ENCODE data around the gene EIPR1. TPM values are rescaled to one million over a fixed set of nuclear protein-coding genes. Genes with fewer than 3 reads are reported as not detected.

Gene EIPR1
- polyA plus RNA-seq, 3 donors from 2014 or later: 37.1 to 47.7 (median 41.1) TPM

GRCh38 chr2:3312576-3313345, 64.9 kb downstream of the EIPR1 start:
- Mint-ChIP-seq H3K4me3 (peak overlapping the region in 2 of 5 donors; percentile 10 to 39), H3K4me1 (peaks cover 24 to 31% of the 10 kb centered on the region in 2 donors), H3K36me3 (no peaks in the 10 kb centered on the region), H3K27ac (peak overlapping the region in 5 of 6 donors; percentile 27 to 79 (median 71)), H3K27me3 (ENCODE audit: low read depth in 3 of 3) (peaks cover 0 to 2% (median 0%) of the 10 kb centered on the region in 3 donors), H3K9me3 (no peaks in the 10 kb centered on the region)
- DNase-seq: no peak

GRCh38 chr2:3311601-3312000, 66.0 kb downstream of the EIPR1 start:
- Mint-ChIP-seq H3K9me3 (no peaks in the 10 kb centered on the region), H3K27ac (no peak overlapping the region), H3K36me3 (no peaks in the 10 kb centered on the region), H3K4me3 (no peak overlapping the region), H3K4me1 (peaks cover 22 to 30% of the 10 kb centered on the region in 2 donors), H3K27me3 (ENCODE audit: low read depth in 3 of 3) (peaks cover 0 to 2% (median 0%) of the 10 kb centered on the region in 3 donors)
- no peak for DNase-seq

GRCh38 chr2:3309496-3310355, 67.9 kb downstream of the EIPR1 start:
- Mint-ChIP-seq H3K27ac (no peak overlapping the region), H3K4me1 (peaks cover 18 to 31% of the 10 kb centered on the region in 2 donors), H3K4me3 (no peak overlapping the region), H3K27me3 (ENCODE audit: low read depth in 3 of 3) (peaks cover 0 to 2% (median 1%) of the 10 kb centered on the region in 3 donors), H3K9me3 (no peaks in the 10 kb centered on the region), H3K36me3 (no peaks in the 10 kb centered on the region)
- DNase-seq: no peak

GRCh38 chr2:3307901-3308300, 69.7 kb downstream of the EIPR1 start:
- H3K4me3 Mint-ChIP-seq: no peak overlapping the region
- H3K9me3 Mint-ChIP-seq: no peaks in the 10 kb centered on the region
- H3K4me1 Mint-ChIP-seq: peaks cover 14 to 25% of the 10 kb centered on the region in 2 donors
- no peak overlapping the region for H3K27ac Mint-ChIP-seq
- H3K27me3 Mint-ChIP-seq (ENCODE audit: low read depth in 3 of 3): peaks cover 0 to 3% (median 0%) of the 10 kb centered on the region in 3 donors
- DNase-seq: no peak
- H3K36me3 Mint-ChIP-seq: no peaks in the 10 kb centered on the region

- no peak for DNase-seq
- Mint-ChIP-seq H3K27ac (no peak overlapping the region), H3K36me3 (no peaks in the 10 kb centered on the region), H3K27me3 (ENCODE audit: low read depth in 3 of 3) (peaks cover 0 to 3% (median 0%) of the 10 kb centered on the region in 3 donors), H3K4me3 (no peak overlapping the region), H3K9me3 (no peaks in the 10 kb centered on the region), H3K4me1 (peaks cover 7 to 19% of the 10 kb centered on the region in 2 donors)
Measured at GRCh38 chr2:3307236-3307635, 70.4 kb downstream of the EIPR1 start.

- peaks cover 0 to 3% (median 0%) of the 10 kb centered on the region in 3 donors for H3K27me3 Mint-ChIP-seq (ENCODE audit: low read depth in 3 of 3)
- H3K36me3 Mint-ChIP-seq: peaks cover 0 to 3% (median 0%) of the 10 kb centered on the region in 3 donors
- peaks cover 7 to 21% of the 10 kb centered on the region in 2 donors for H3K4me1 Mint-ChIP-seq
- peak overlapping the region in 2 of 6 donors; percentile 5 to 54 for H3K27ac Mint-ChIP-seq
- H3K9me3 Mint-ChIP-seq: no peaks in the 10 kb centered on the region
- H3K4me3 Mint-ChIP-seq: peak overlapping the region in 1 of 5 donors; percentile 4
- DNase-seq: no peak
Measured at GRCh38 chr2:3305952-3306351, 71.7 kb downstream of the EIPR1 start.

- Mint-ChIP-seq H3K27ac (peak overlapping the region in 2 of 6 donors; percentile 5 to 54), H3K36me3 (peaks cover 0 to 5% (median 3%) of the 10 kb centered on the region in 3 donors), H3K4me1 (peaks cover 7 to 21% of the 10 kb centered on the region in 2 donors), H3K9me3 (no peaks in the 10 kb centered on the region), H3K27me3 (ENCODE audit: low read depth in 3 of 3) (peaks cover 0 to 3% (median 0%) of the 10 kb centered on the region in 3 donors), H3K4me3 (peak overlapping the region in 1 of 5 donors; percentile 4)
- no peak for DNase-seq
Measured at GRCh38 chr2:3305431-3305830, 72.2 kb downstream of the EIPR1 start.

- Mint-ChIP-seq H3K27ac (peak overlapping the region in 5 of 6 donors; percentile 3 to 63 (median 35)), H3K9me3 (no peaks in the 10 kb centered on the region), H3K4me3 (peak overlapping the region; percentile 29 to 63 (median 51)), H3K4me1 (peaks cover 9 to 21% of the 10 kb centered on the region in 2 donors), H3K36me3 (peaks cover under 1 to 8% (median 3%) of the 10 kb centered on the region in 3 donors), H3K27me3 (ENCODE audit: low read depth in 3 of 3) (peaks cover 0 to 3% (median 0%) of the 10 kb centered on the region in 3 donors)
- peak; percentile 53 to 57 (median 54) for DNase-seq
Measured at GRCh38 chr2:3303583-3304406, 73.8 kb downstream of the EIPR1 start.

- no peaks in the 10 kb centered on the region for H3K9me3 Mint-ChIP-seq
- no peak for DNase-seq
- peaks cover 3 to 9% (median 8%) of the 10 kb centered on the region in 3 donors for H3K36me3 Mint-ChIP-seq
- H3K27me3 Mint-ChIP-seq (ENCODE audit: low read depth in 3 of 3): peaks cover 0 to 3% (median 0%) of the 10 kb centered on the region in 3 donors
- peaks cover 9 to 21% of the 10 kb centered on the region in 2 donors for H3K4me1 Mint-ChIP-seq
- H3K4me3 Mint-ChIP-seq: peak overlapping the region; percentile 29 to 63 (median 51)
- peak overlapping the region in 1 of 6 donors; percentile 63 for H3K27ac Mint-ChIP-seq
Measured at GRCh38 chr2:3302751-3303582, 74.7 kb downstream of the EIPR1 start.

- no peak overlapping the region for H3K4me3 Mint-ChIP-seq
- peaks cover 3 to 11% (median 8%) of the 10 kb centered on the region in 3 donors for H3K36me3 Mint-ChIP-seq
- H3K4me1 Mint-ChIP-seq: peaks cover 12 to 21% of the 10 kb centered on the region in 2 donors
Measured at GRCh38 chr2:3302421-3302750, 75.2 kb downstream of the EIPR1 start.

GRCh38 chr2:3301001-3301400, 76.6 kb downstream of the EIPR1 start:
- peaks cover 0 to 4% (median 0%) of the 10 kb centered on the region in 3 donors for H3K27me3 Mint-ChIP-seq (ENCODE audit: low read depth in 3 of 3)
- no peak overlapping the region for H3K4me3 Mint-ChIP-seq
- H3K9me3 Mint-ChIP-seq: no peaks in the 10 kb centered on the region
- no peak overlapping the region for H3K27ac Mint-ChIP-seq
- H3K36me3 Mint-ChIP-seq: peaks cover 3 to 11% (median 8%) of the 10 kb centered on the region in 3 donors
- DNase-seq: no peak
- H3K4me1 Mint-ChIP-seq: peaks cover 15 to 21% of the 10 kb centered on the region in 2 donors

More at GRCh38 chr2:3302421-3302750, 75.2 kb downstream of the EIPR1 start:
- H3K27ac Mint-ChIP-seq: no peak overlapping the region
- H3K27me3 Mint-ChIP-seq (ENCODE audit: low read depth in 3 of 3): peaks cover 0 to 3% (median 0%) of the 10 kb centered on the region in 3 donors
- DNase-seq: no peak
- no peaks in the 10 kb centered on the region for H3K9me3 Mint-ChIP-seq

GRCh38 chr2:3300224-3300995, 77.2 kb downstream of the EIPR1 start:
- peaks cover 3 to 11% (median 8%) of the 10 kb centered on the region in 3 donors for H3K36me3 Mint-ChIP-seq
- peaks cover 0 to 3% (median 0%) of the 10 kb centered on the region in 3 donors for H3K27me3 Mint-ChIP-seq (ENCODE audit: low read depth in 3 of 3)
- H3K9me3 Mint-ChIP-seq: no peaks in the 10 kb centered on the region
- no peak overlapping the region for H3K27ac Mint-ChIP-seq
- H3K4me1 Mint-ChIP-seq: peaks cover 15 to 16% of the 10 kb centered on the region in 2 donors
- no peak for DNase-seq
- H3K4me3 Mint-ChIP-seq: no peak overlapping the region

Measured in immature natural killer cell (primary cell).